ENCODE results near the gene NKG7. TPM values are rescaled to one million over a fixed set of nuclear protein-coding genes. Genes with fewer than 3 reads are reported as not detected.

Gene NKG7
- total and polyA plus RNA-seq, 2 of the 13 experiments (the other 11 are each of a cell fraction or from before 2014, with no cell fraction given): 0.40 TPM; not detected in 1

DNA sequence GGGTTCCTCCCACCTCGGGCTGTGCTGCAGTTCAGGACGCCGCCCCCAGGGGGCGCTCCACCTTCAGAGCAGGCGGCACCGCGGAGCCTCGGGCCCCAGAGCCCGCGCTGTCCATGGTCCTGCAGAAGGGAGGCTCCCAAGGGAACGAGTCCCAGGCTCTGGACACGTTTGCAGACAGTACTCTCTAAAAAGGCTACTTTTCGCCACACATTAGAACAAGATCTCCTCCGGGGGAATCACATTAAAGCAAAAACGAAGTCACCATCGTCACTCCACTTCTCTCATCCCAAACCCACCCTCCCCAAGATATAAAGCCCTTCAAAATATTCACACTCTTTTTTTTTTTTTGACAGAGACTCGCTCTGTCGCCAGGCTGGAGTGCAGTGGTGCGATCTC is 49.6 kb upstream of the NKG7 start (continued):
- TF ChIP-seq, protein P1, sequence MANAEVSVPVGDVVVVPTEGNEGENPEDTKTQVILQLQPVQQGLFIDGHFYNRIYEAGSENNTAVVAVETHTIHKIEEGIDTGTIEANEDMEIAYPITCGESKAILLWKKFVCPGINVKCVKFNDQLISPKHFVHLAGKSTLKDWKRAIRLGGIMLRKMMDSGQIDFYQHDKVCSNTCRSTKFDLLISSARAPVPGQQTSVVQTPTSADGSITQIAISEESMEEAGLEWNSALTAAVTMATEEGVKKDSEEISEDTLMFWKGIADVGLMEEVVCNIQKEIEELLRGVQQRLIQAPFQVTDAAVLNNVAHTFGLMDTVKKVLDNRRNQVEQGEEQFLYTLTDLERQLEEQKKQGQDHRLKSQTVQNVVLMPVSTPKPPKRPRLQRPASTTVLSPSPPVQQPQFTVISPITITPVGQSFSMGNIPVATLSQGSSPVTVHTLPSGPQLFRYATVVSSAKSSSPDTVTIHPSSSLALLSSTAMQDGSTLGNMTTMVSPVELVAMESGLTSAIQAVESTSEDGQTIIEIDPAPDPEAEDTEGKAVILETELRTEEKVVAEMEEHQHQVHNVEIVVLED (CRISPR knock-in tag; IDR thresholded peaks at IDR 0.05; ENCODE audit: borderline replicate concordance): 0 out of 2 replicates have a peak, but pooled peaks have one; percentile 17
- TF ChIP-seq RXRA (CRISPR knock-in tag; IDR thresholded peaks at IDR 0.05) (peak; percentile 70; the same call in 1 of the 2 replicates), FLYWCH1 (CRISPR knock-in tag; IDR thresholded peaks at IDR 0.05) (peak; percentile 96), SAFB2 (CRISPR knock-in tag; IDR thresholded peaks at IDR 0.05; ENCODE audit: borderline replicate concordance, low read depth) (peak; percentile 91), ZNF777 (CRISPR knock-in tag; IDR thresholded peaks at IDR 0.05) (peak; percentile 82), ZNF224 (CRISPR knock-in tag; IDR thresholded peaks at IDR 0.05) (0 out of 2 replicates have a peak, but pooled peaks have one; percentile 51), RBAK (CRISPR knock-in tag; IDR thresholded peaks at IDR 0.05) (0 out of 2 replicates have a peak, but pooled peaks have one; percentile 45), PLRG1 (conservative IDR thresholded peaks at IDR 0.05) (no peak), HNF4A (CRISPR knock-in tag; IDR thresholded peaks at IDR 0.05) (peak; percentile 25; the same call in 1 of the 2 replicates), NCOA5 (CRISPR knock-in tag; IDR thresholded peaks at IDR 0.05) (no peak), ZNF775 (CRISPR knock-in tag; IDR thresholded peaks at IDR 0.05; ENCODE audit: borderline replicate concordance) (no peak), HNRNPK (IDR thresholded peaks at IDR 0.05; ENCODE audit: low read depth, low read length, poor library complexity, severe bottlenecking) (no peak), ZMYM4 (CRISPR knock-in tag; IDR thresholded peaks at IDR 0.05) (peak; percentile 80), FOXC1 (CRISPR knock-in tag; IDR thresholded peaks at IDR 0.05; ENCODE audit: borderline replicate concordance) (peak; percentile 96; the same call in 1 of the 2 replicates), SP4 (CRISPR knock-in tag; IDR thresholded peaks at IDR 0.05) (peak; percentile 76), ZNF605 (CRISPR knock-in tag; IDR thresholded peaks at IDR 0.05) (peak; percentile 96), ZNF720 (CRISPR knock-in tag; IDR thresholded peaks at IDR 0.05) (peak; percentile 95; the same call in 1 of the 2 replicates), HOXD1 (CRISPR knock-in tag; IDR thresholded peaks at IDR 0.05) (peak; percentile 95), MED13 (CRISPR knock-in tag; IDR thresholded peaks at IDR 0.05) (peak; percentile 92), ZNF563 (CRISPR knock-in tag; IDR thresholded peaks at IDR 0.05) (peak; percentile 98), ZSCAN25 (CRISPR knock-in tag; IDR thresholded peaks at IDR 0.05) (peak; percentile 75; the same call in 1 of the 2 replicates)
- TF ChIP-seq, protein P2, sequence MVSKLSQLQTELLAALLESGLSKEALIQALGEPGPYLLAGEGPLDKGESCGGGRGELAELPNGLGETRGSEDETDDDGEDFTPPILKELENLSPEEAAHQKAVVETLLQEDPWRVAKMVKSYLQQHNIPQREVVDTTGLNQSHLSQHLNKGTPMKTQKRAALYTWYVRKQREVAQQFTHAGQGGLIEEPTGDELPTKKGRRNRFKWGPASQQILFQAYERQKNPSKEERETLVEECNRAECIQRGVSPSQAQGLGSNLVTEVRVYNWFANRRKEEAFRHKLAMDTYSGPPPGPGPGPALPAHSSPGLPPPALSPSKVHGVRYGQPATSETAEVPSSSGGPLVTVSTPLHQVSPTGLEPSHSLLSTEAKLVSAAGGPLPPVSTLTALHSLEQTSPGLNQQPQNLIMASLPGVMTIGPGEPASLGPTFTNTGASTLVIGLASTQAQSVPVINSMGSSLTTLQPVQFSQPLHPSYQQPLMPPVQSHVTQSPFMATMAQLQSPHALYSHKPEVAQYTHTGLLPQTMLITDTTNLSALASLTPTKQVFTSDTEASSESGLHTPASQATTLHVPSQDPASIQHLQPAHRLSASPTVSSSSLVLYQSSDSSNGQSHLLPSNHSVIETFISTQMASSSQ (IDR thresholded peaks at IDR 0.05; ENCODE audit: low read depth): no peak
- TF ChIP-seq, protein P2 (CRISPR knock-in tag; IDR thresholded peaks at IDR 0.05; ENCODE audit: borderline replicate concordance): peak; percentile 23; the same call in 1 of the 2 replicates
- TF ChIP-seq, protein P3, sequence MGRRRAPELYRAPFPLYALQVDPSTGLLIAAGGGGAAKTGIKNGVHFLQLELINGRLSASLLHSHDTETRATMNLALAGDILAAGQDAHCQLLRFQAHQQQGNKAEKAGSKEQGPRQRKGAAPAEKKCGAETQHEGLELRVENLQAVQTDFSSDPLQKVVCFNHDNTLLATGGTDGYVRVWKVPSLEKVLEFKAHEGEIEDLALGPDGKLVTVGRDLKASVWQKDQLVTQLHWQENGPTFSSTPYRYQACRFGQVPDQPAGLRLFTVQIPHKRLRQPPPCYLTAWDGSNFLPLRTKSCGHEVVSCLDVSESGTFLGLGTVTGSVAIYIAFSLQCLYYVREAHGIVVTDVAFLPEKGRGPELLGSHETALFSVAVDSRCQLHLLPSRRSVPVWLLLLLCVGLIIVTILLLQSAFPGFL (CRISPR knock-in tag; IDR thresholded peaks at IDR 0.05): peak; percentile 93; the same call in 1 of the 2 replicates
- TF ChIP-seq, protein P4, sequence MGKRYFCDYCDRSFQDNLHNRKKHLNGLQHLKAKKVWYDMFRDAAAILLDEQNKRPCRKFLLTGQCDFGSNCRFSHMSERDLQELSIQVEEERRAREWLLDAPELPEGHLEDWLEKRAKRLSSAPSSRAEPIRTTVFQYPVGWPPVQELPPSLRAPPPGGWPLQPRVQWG (CRISPR knock-in tag; IDR thresholded peaks at IDR 0.05; ENCODE audit: borderline replicate concordance, low read depth): no peak

All from HepG2 (cell line).